Activated B cell treated with CpG ODN at 0.5 μM for 24 hours (primary cell): ENCODE measurements around the gene TOLLIP. TPM values are rescaled to one million over a fixed set of nuclear protein-coding genes. Genes with fewer than 3 reads are reported as not detected.

Experiments
- ATAC-seq: fragments of 200-7000 bp; cut with Tn5 transposase; one replicate; pipeline ENCODE4 v1.10.0; 2021; ENCODE audit warnings: low read depth, mild to moderate bottlenecking, moderate library complexity
- CTCF ChIA-PET: fragments of 350-600 bp; sonication (Branson Sonifier 250); formaldehyde crosslinking; loops from one replicate; lab custom pipeline; 2021; ENCODE audit warnings: antibody characterized with exemption; lab: Charles Lee
- POLR2A ChIA-PET: fragments of 350-600 bp; sonication (Branson Sonifier 250); formaldehyde crosslinking; loops from one replicate; lab custom pipeline; 2021; ENCODE audit warnings: antibody characterized with exemption; lab: Charles Lee
- DNase-seq: peaks from one replicate; pipeline ENCODE4 v3.0.0; 2022
- H3K27ac Mint-ChIP-seq: one replicate; pipeline ENCODE4 v1.8.0; 2020; ENCODE audit warnings: mixed read lengths
- H3K27me3 Mint-ChIP-seq: one replicate; pipeline ENCODE4 v1.8.0; 2021; ENCODE audit warnings: mixed read lengths
- H3K36me3 Mint-ChIP-seq: one replicate; pipeline ENCODE4 v1.8.0; 2021; ENCODE audit warnings: low read depth, mixed read lengths
- H3K4me1 Mint-ChIP-seq: one replicate; pipeline ENCODE4 v1.8.0; 2021; ENCODE audit warnings: mixed read lengths
- H3K4me3 Mint-ChIP-seq: one replicate; pipeline ENCODE4 v1.8.0; 2020; ENCODE audit warnings: mild to moderate bottlenecking, mixed read lengths
- H3K9me3 Mint-ChIP-seq: one replicate; pipeline ENCODE4 v1.8.0; 2020; ENCODE audit warnings: mixed read lengths
- intact Hi-C: fragments of 100-400 bp; cut with micrococcal nuclease; formaldehyde crosslinking; loops from one replicate; pipeline ENCODE4 v1.15.1; 2024
- total RNA-seq: library from RNA; stranded (reverse); gene quantifications from 2 replicates; pipeline ENCODE4 v1.2.3, GENCODE V29; 2022
- TF ChIP-seq, protein P1 (sequence below): fragments of 200-600 bp; IDR thresholded peaks from one replicate; pipeline ENCODE4 v1.8.0; 2022; ENCODE audit warnings: antibody characterized with exemption, mild to moderate bottlenecking

TOLLIP gene
- total RNA-seq, 1 donor from 2014 or later: 46.4 TPM

DNA sequence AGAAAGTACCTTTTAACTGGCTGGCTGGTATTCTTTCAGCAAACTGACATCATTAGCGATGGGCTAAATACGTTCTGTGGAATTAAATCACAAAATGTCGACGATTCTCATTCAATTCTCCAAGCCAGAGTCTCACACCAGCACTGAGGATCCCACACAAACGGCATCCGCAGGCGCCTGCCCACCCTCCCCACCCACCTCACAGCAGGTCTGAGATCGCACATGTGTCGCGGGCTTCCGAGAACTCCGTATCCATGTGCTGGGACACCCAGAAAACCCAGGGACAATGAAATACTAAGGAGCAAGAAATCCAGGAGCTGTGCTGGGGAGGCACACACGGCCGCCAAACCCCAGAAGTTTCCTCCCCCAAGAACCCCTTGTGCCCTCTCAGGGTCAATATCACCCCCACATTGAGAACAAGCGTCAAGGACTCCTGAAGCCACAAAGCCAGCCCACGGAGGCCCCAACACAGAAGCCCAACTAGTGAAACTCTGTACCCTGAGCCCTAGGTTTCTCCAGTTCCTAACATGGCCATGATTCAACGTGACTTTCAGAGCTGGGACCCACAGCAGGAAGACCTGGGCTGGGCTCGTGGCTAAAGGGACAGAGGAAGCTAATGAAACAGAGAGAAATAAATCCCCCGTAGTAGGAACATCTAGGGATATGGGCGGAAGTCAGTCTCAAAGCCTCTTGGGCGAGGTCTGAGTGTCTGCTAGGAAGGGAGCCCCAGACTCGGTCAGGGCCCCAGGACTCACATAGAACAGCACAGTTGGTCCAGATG lies 8.0 kb downstream of the TOLLIP start:
- Mint-ChIP-seq H3K9me3 (no peaks in the 10 kb centered on the region), H3K27ac (no peak overlapping the region), H3K4me1 (peaks cover 17% of the 10 kb centered on the region), H3K36me3 (peaks cover 44% of the 10 kb centered on the region), H3K4me3 (no peak overlapping the region), H3K27me3 (no peaks in the 10 kb centered on the region)
- DNase-seq: no peak
- TF ChIP-seq, protein P1, sequence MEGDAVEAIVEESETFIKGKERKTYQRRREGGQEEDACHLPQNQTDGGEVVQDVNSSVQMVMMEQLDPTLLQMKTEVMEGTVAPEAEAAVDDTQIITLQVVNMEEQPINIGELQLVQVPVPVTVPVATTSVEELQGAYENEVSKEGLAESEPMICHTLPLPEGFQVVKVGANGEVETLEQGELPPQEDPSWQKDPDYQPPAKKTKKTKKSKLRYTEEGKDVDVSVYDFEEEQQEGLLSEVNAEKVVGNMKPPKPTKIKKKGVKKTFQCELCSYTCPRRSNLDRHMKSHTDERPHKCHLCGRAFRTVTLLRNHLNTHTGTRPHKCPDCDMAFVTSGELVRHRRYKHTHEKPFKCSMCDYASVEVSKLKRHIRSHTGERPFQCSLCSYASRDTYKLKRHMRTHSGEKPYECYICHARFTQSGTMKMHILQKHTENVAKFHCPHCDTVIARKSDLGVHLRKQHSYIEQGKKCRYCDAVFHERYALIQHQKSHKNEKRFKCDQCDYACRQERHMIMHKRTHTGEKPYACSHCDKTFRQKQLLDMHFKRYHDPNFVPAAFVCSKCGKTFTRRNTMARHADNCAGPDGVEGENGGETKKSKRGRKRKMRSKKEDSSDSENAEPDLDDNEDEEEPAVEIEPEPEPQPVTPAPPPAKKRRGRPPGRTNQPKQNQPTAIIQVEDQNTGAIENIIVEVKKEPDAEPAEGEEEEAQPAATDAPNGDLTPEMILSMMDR: no peak
- ATAC-seq: no peak
- intact Hi-C loops: no loop called here
- ChIA-PET POLR2A (no interaction called here), CTCF (interaction anchor here (0.6 kb wide), 1 partner anchor 293 kb away, joined by 3 read pairs; no protein-coding TSS in a partner anchor)

DNA sequence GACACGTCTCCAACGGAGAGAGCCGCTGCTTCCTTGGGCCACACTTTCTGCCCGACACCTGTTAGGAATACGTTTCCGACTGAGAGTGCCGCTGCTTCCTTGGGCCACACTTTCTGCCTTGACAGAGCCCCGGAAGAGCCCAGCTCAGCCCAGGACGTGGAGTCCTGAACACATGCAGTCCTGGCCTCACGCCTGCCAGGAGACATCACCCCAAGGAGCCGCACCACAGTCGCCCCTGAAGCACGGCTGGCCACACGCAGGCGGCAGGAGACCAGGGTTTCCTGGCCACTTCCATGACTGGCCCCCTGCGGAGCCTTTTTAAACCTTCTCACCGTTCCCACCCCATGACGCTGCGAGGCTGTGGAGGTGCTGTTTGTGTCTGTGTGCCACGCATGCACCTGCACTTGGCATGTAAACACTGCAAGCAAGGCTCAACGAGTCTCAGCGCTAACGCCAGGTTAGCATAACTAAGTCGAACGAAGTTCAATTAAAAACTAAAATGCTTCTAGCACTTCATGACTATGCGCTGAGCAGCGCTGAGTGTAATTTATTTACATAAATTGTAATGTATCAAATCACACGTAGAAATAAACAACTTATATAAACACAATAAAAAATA lies 8.8 kb downstream of the TOLLIP start:
- ChIA-PET CTCF (interaction anchor here (1.0 kb wide), 1 partner anchor 274 kb away, joined by 3 read pairs; no protein-coding TSS in a partner anchor), POLR2A (no interaction called here)
- H3K4me3 Mint-ChIP-seq: no peak overlapping the region

DNA sequence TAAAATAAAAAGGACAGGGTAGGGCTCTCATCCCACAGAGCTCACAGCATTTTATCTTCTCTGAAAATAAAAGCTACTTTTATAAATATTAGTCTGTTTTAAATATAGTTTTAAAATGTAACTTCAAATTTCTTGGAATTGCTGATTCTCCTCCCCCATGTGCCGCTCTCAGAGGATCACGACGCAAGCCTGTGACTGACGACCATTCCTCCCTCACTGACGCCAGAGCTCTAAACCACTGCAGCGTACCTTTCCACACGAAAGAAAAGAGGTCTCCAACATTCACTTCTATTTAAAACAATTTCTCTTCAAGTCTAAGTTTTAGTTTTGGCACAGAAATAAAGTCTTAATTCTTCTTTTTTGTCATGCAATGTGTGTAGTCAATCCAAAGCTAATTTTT lies 9.3 kb downstream of the TOLLIP start:
- Mint-ChIP-seq H3K4me1 (peaks cover 13% of the 10 kb centered on the region), H3K27ac (no peak overlapping the region), H3K4me3 (no peak overlapping the region), H3K36me3 (peaks cover 41% of the 10 kb centered on the region), H3K27me3 (no peaks in the 10 kb centered on the region), H3K9me3 (no peaks in the 10 kb centered on the region)
- POLR2A ChIA-PET: no interaction called here
- TF ChIP-seq, protein P1: no peak
- intact Hi-C loops: no loop called here
- ATAC-seq (no peak), DNase-seq (no peak)
- CTCF ChIA-PET: interaction anchor here (1.0 kb wide), 1 partner anchor 275 kb away, joined by 3 read pairs; no protein-coding TSS in a partner anchor

More for the DNA sequence above, 8.8 kb downstream of the TOLLIP start:
- Mint-ChIP-seq H3K27me3 (no peaks in the 10 kb centered on the region), H3K9me3 (no peaks in the 10 kb centered on the region), H3K27ac (no peak overlapping the region), H3K4me1 (peaks cover 17% of the 10 kb centered on the region), H3K36me3 (peaks cover 44% of the 10 kb centered on the region)
- intact Hi-C loops: no loop called here
- DNase-seq: no peak
- TF ChIP-seq, protein P1: no peak
- ATAC-seq: no peak

DNA sequence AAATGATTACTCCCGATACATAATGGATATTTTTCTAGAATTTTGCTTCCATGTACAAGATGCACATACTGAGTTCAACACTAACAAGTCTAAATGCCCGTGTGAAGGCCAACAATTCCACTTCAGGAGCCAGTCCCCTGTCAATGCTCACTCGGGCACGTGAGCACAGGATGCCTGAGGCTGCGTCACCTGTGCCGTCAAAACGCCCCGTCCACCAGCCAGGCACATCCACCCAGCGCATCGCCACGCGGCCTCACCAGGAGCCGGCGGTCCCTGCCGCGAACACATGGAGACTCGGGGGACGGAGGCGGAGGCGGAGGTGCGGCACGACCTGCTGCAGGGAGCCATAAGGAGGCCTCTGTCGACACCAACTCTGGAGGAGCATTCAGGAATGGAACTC lies 9.8 kb downstream of the TOLLIP start:
- Mint-ChIP-seq H3K4me3 (no peak overlapping the region), H3K27me3 (no peaks in the 10 kb centered on the region), H3K27ac (no peak overlapping the region), H3K9me3 (no peaks in the 10 kb centered on the region), H3K36me3 (peaks cover 39% of the 10 kb centered on the region), H3K4me1 (peaks cover 11% of the 10 kb centered on the region)
- DNase-seq (peak; percentile 7), ATAC-seq (no peak)
- intact Hi-C loops: no loop called here
- TF ChIP-seq, protein P1: no peak
- ChIA-PET CTCF (interaction anchor here (1.0 kb wide), 1 partner anchor 275 kb away, joined by 3 read pairs; no protein-coding TSS in a partner anchor), POLR2A (no interaction called here)
